Measurements from ENCODE around the gene KLHDC3. TPM values are rescaled to one million over a fixed set of nuclear protein-coding genes. Genes with fewer than 3 reads are reported as not detected.

KLHDC3 gene
- total and polyA plus RNA-seq, 2 of the 13 experiments (the other 11 are each of a cell fraction or from before 2014, with no cell fraction given) = 78.3 to 91.5 TPM

GRCh38 chr6:43014434-43014909 lies 423 bp downstream of the KLHDC3 start (continued):
- TF ChIP-seq FUBP1 (CRISPR knock-in tag; IDR thresholded peaks at IDR 0.05; ENCODE audit: borderline replicate concordance) (no peak), PAF1 (CRISPR knock-in tag; IDR thresholded peaks at IDR 0.05) (0 out of 2 replicates have a peak, but pooled peaks have one; percentile 21), NR1H2 (CRISPR knock-in tag; IDR thresholded peaks at IDR 0.05; ENCODE audit: borderline replicate concordance, low read depth) (no peak), HES4 (CRISPR knock-in tag; IDR thresholded peaks at IDR 0.05; ENCODE audit: borderline replicate concordance) (0 out of 2 replicates have a peak, but pooled peaks have one; percentile 25), ZNF749 (CRISPR knock-in tag; IDR thresholded peaks at IDR 0.05; ENCODE audit: borderline replicate concordance) (no peak), GMEB1 (CRISPR knock-in tag; IDR thresholded peaks at IDR 0.05; ENCODE audit: borderline replicate concordance) (no peak), ZNF3 (CRISPR knock-in tag; IDR thresholded peaks at IDR 0.05) (no peak), ZNF563 (CRISPR knock-in tag; IDR thresholded peaks at IDR 0.05) (peak; percentile 27; the same call in 1 of the 2 replicates), ZNF160 (CRISPR knock-in tag; IDR thresholded peaks at IDR 0.05) (0 out of 2 replicates have a peak, but pooled peaks have one; percentile 4), JUN (CRISPR knock-in tag; IDR thresholded peaks at IDR 0.05) (0 out of 2 replicates have a peak, but pooled peaks have one; percentile 8)
- TF ChIP-seq, protein P1, sequence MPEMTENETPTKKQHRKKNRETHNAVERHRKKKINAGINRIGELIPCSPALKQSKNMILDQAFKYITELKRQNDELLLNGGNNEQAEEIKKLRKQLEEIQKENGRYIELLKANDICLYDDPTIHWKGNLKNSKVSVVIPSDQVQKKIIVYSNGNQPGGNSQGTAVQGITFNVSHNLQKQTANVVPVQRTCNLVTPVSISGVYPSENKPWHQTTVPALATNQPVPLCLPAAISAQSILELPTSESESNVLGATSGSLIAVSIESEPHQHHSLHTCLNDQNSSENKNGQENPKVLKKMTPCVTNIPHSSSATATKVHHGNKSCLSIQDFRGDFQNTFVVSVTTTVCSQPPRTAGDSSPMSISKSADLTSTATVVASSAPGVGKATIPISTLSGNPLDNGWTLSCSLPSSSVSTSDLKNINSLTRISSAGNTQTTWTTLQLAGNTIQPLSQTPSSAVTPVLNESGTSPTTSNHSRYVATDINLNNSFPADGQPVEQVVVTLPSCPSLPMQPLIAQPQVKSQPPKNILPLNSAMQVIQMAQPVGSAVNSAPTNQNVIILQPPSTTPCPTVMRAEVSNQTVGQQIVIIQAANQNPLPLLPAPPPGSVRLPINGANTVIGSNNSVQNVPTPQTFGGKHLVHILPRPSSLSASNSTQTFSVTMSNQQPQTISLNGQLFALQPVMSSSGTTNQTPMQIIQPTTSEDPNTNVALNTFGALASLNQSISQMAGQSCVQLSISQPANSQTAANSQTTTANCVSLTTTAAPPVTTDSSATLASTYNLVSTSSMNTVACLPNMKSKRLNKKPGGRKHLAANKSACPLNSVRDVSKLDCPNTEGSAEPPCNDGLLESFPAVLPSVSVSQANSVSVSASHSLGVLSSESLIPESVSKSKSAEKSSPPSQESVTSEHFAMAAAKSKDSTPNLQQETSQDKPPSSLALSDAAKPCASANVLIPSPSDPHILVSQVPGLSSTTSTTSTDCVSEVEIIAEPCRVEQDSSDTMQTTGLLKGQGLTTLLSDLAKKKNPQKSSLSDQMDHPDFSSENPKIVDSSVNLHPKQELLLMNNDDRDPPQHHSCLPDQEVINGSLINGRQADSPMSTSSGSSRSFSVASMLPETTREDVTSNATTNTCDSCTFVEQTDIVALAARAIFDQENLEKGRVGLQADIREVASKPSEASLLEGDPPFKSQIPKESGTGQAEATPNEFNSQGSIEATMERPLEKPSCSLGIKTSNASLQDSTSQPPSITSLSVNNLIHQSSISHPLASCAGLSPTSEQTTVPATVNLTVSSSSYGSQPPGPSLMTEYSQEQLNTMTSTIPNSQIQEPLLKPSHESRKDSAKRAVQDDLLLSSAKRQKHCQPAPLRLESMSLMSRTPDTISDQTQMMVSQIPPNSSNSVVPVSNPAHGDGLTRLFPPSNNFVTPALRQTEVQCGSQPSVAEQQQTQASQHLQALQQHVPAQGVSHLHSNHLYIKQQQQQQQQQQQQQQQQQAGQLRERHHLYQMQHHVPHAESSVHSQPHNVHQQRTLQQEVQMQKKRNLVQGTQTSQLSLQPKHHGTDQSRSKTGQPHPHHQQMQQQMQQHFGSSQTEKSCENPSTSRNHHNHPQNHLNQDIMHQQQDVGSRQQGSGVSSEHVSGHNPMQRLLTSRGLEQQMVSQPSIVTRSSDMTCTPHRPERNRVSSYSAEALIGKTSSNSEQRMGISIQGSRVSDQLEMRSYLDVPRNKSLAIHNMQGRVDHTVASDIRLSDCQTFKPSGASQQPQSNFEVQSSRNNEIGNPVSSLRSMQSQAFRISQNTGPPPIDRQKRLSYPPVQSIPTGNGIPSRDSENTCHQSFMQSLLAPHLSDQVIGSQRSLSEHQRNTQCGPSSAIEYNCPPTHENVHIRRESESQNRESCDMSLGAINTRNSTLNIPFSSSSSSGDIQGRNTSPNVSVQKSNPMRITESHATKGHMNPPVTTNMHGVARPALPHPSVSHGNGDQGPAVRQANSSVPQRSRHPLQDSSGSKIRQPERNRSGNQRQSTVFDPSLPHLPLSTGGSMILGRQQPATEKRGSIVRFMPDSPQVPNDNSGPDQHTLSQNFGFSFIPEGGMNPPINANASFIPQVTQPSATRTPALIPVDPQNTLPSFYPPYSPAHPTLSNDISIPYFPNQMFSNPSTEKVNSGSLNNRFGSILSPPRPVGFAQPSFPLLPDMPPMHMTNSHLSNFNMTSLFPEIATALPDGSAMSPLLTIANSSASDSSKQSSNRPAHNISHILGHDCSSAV (CRISPR knock-in tag; IDR thresholded peaks at IDR 0.05; ENCODE audit: borderline replicate concordance) = no peak
- TF ChIP-seq, protein P2, sequence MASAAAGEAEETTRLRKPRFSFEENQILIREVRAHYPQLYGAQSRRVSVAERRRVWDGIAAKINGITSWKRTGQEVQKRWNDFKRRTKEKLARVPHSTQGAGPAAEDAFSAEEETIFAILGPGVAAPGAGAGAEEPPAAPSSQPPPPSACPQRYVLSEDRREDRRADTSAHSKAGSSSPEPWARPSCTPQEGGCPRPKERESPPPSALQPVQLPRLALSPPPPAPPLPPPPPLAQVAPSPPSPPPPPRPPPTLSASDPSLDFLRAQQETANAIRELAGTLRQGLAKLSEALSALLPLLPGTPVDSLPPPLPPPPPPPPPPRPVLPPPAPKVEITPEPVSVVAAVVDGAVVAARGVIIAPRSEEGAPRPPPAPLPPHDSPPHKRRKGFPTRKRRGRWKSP (CRISPR knock-in tag; IDR thresholded peaks at IDR 0.05) = no peak
- TF ChIP-seq, protein P3, sequence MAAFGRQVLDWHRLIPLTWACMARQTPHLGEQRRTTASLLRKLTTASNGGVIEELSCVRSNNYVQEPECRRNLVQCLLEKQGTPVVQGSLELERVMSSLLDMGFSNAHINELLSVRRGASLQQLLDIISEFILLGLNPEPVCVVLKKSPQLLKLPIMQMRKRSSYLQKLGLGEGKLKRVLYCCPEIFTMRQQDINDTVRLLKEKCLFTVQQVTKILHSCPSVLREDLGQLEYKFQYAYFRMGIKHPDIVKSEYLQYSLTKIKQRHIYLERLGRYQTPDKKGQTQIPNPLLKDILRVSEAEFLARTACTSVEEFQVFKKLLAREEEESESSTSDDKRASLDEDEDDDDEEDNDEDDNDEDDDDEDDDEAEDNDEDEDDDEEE (CRISPR knock-in tag; IDR thresholded peaks at IDR 0.05) = 0 out of 2 replicates have a peak, but pooled peaks have one; percentile 12
